HCT116 (cell line): ENCODE measurements around the gene TNS3. TPM values are rescaled to one million over a fixed set of nuclear protein-coding genes. Genes with fewer than 3 reads are reported as not detected.

Experiments used
- ATAC-seq: fragments of 200-7000 bp; cut with Tn5 transposase; 2 replicates; pipeline ENCODE4 v1.9.1; 2020; ENCODE audit warnings: mild to moderate bottlenecking, moderate library complexity
- BruUV-seq: library from RNA; stranded (reverse); fragments of 400-500 nt; replicated peaks from 2 replicates; lab custom pipeline; 2021; lab: Mats Ljungman, UMichigan
- CTCF ChIA-PET: fragments of 300-600 bp; sonication (Branson Sonifier 250); formaldehyde crosslinking; loops from one replicate; lab custom pipeline; 2021; ENCODE audit warnings: antibody characterized with exemption; lab: Charles Lee
- POLR2A ChIA-PET: fragments of 300-600, 350-600 bp; sonication (Branson Sonifier 250); formaldehyde crosslinking; loops from one replicate; lab custom pipeline; 2021; ENCODE audit warnings: antibody characterized with exemption; lab: Charles Lee
- RAD21 ChIA-PET, 2 experiments: fragments of 300-600 bp; sonication (Branson Sonifier 250); formaldehyde crosslinking; loops; one replicate each; lab custom pipeline; 2023; ENCODE audit warnings: low total read pairs in 2 of 2; ENCODE audit not compliant: uncharacterized antibody in 2 of 2, unreplicated experiment in 2 of 2, low non-redundant PET in 1 of 2; lab: Charles Lee
- DNase-seq: peaks from one replicate; pipeline ENCODE4 v3.0.0-alpha.2; 2010; ENCODE audit warnings: low read depth, low spot score
- H2AFZ ChIP-seq: fragments of 200-600 bp; shearing (Covaris generic), sonication (generic); 2 replicates; pipeline ENCODE4 v1.6.1; 2017; ENCODE audit warnings: low read depth, mixed run types, mixed read lengths, antibody characterized with exemption, low read length; ENCODE audit not compliant: poor library complexity, severe bottlenecking
- H3K27ac ChIP-seq: 2 replicates; pipeline ENCODE4 v1.5.1; 2012; ENCODE audit warnings: low read depth, low read length
- H3K27me3 ChIP-seq: fragments of 200-600 bp; sonication (generic); 2 replicates; pipeline ENCODE4 v1.6.1; 2016; ENCODE audit warnings: mixed run types, low read length, mixed read lengths; ENCODE audit not compliant: insufficient read depth
- H3K36me3 ChIP-seq, 2 experiments: fragments of 200-500 bp in 1 of 2; fragments of 200-600 bp in 1 of 2; sonication (Bioruptor generic) in 1 of 2; sonication (generic) in 1 of 2; 2 replicates each; pipeline versions ENCODE4 v1.5.1 to v1.6.1; 2014 to 2016; ENCODE audit warnings: low read length in 2 of 2, inconsistent platforms in 1 of 2, mixed read lengths in 1 of 2, mixed run types in 1 of 2; ENCODE audit not compliant: insufficient read depth in 2 of 2, control insufficient read depth in 1 of 2
- H3K4me1 ChIP-seq, 2 experiments: fragments of 200-600 bp in 1 of 2; sonication (generic) in 1 of 2; 2 replicates each; pipeline versions ENCODE4 v1.5.1 to v1.6.1; 2012 to 2017; ENCODE audit warnings: low read length in 2 of 2, inconsistent platforms in 1 of 2, mild to moderate bottlenecking in 1 of 2, mixed read lengths in 1 of 2, mixed run types in 1 of 2, moderate library complexity in 1 of 2; ENCODE audit not compliant: insufficient read depth in 2 of 2, control insufficient read depth in 1 of 2
- H3K4me2 ChIP-seq: fragments of 200-600 bp; sonication (generic); 2 replicates; pipeline ENCODE4 v1.6.1; 2017; ENCODE audit warnings: mixed run types, low read length, mixed read lengths
- H3K4me3 ChIP-seq, 2 experiments: fragments of 200-600 bp in 1 of 2; sonication (generic) in 1 of 2; replicated peaks in 1 of 2; 2 replicates each; pipeline ENCODE4 v1.5.1; 2011 to 2016; ENCODE audit warnings: low read length in 2 of 2, control low read depth in 1 of 2, low read depth in 1 of 2, mild to moderate bottlenecking in 1 of 2, mixed read lengths in 1 of 2, mixed run types in 1 of 2
- H3K79me2 ChIP-seq: fragments of 200-600 bp; sonication (generic); 2 replicates; pipeline ENCODE4 v1.6.1; 2017; ENCODE audit warnings: mild to moderate bottlenecking, mixed run types, low read length, moderate library complexity, mixed read lengths; ENCODE audit not compliant: insufficient read depth
- H3K9ac ChIP-seq: fragments of 200-600 bp; sonication (generic); 2 replicates; pipeline ENCODE4 v1.6.1; 2016; ENCODE audit warnings: low read length, mixed read lengths
- H3K9me2 ChIP-seq: fragments of 200-600 bp; sonication (generic), shearing (Covaris generic); 2 replicates; pipeline ENCODE4 v1.6.1; 2017; ENCODE audit warnings: mixed run types, mild to moderate bottlenecking, moderate library complexity; ENCODE audit not compliant: insufficient read depth
- H3K9me3 ChIP-seq, 2 experiments: fragments of 200-500 bp in 1 of 2; fragments of 200-600 bp in 1 of 2; sonication (Bioruptor generic) in 1 of 2; sonication (generic) in 1 of 2; 2 replicates each; pipeline ENCODE4 v1.6.1; 2014 to 2017; ENCODE audit warnings: low read length in 2 of 2, mixed read lengths in 2 of 2, inconsistent platforms in 1 of 2, low read depth in 1 of 2, mild to moderate bottlenecking in 1 of 2, mixed run types in 1 of 2, moderate library complexity in 1 of 2; ENCODE audit not compliant: control insufficient read depth in 1 of 2, insufficient read depth in 1 of 2
- H4K20me1 ChIP-seq: fragments of 200-600 bp; sonication (generic), shearing (Covaris generic); 2 replicates; pipeline ENCODE4 v1.6.1; 2017; ENCODE audit warnings: mixed run types, mild to moderate bottlenecking, moderate library complexity; ENCODE audit not compliant: insufficient read depth
- CEBPB ChIP-seq: IDR thresholded peaks from 2 replicates; pipeline ENCODE4 v1.6.1; 2012; ENCODE audit warnings: low read depth
- ELF1 ChIP-seq: IDR thresholded peaks from 2 replicates; pipeline ENCODE4 v1.6.1; 2012; ENCODE audit warnings: low read depth, borderline replicate concordance
- EZH2phosphoT487 ChIP-seq: fragments of 200-600 bp; IDR thresholded peaks from 2 replicates; pipeline ENCODE4 v1.6.1; 2018; ENCODE audit warnings: antibody characterized with exemption, borderline replicate concordance
- FOSL1 ChIP-seq: IDR thresholded peaks from 2 replicates; pipeline ENCODE4 v1.6.1; 2012; ENCODE audit warnings: low read depth
- JUND ChIP-seq: IDR thresholded peaks from 2 replicates; pipeline ENCODE4 v1.6.1; 2012
- RAD21 ChIP-seq: IDR thresholded peaks from 2 replicates; pipeline ENCODE4 v1.6.1; 2012; ENCODE audit warnings: low read depth, mild to moderate bottlenecking
- YY1 ChIP-seq: IDR thresholded peaks from 2 replicates; pipeline ENCODE4 v1.6.1; 2011; ENCODE audit warnings: low read length, low read depth, moderate library complexity, mild to moderate bottlenecking; ENCODE audit not compliant: insufficient replicate concordance; ENCODE audit errors: extremely low read depth
- ZFX ChIP-seq: fragments of 450-650 bp; IDR thresholded peaks from 2 replicates; pipeline ENCODE4 v1.6.1; 2017
- intact Hi-C: fragments of 100-400 bp; cut with micrococcal nuclease; formaldehyde crosslinking; loops from 2 replicates; pipeline ENCODE4 v1.10.0; 2022
- total RNA-seq: library from RNA; stranded (reverse); gene quantifications from one replicate; pipeline ENCODE4 v1.2.1, GENCODE V29; 2021; ENCODE audit not compliant: unreplicated experiment
- TF ChIP-seq, protein P1 (sequence below), 3 experiments: fragments of 200-600 bp in 1 of 3; sonication (generic) in 1 of 3; IDR thresholded peaks in 2 of 3; conservative IDR thresholded peaks in 1 of 3; 2 replicates each; pipeline ENCODE4 v1.5.1; 2012 to 2017; ENCODE audit warnings: low read depth in 2 of 3, low read length in 2 of 3, antibody characterized with exemption in 1 of 3, borderline replicate concordance in 1 of 3, control low read depth in 1 of 3, mild to moderate bottlenecking in 1 of 3, mixed read lengths in 1 of 3, mixed run types in 1 of 3, moderate library complexity in 1 of 3; ENCODE audit not compliant: insufficient read depth in 1 of 3
- TF ChIP-seq, protein P2 (sequence below): IDR thresholded peaks from 2 replicates; pipeline ENCODE4 v1.6.1; 2011; ENCODE audit warnings: mild to moderate bottlenecking, low read length, moderate library complexity; ENCODE audit not compliant: insufficient replicate concordance; ENCODE audit errors: extremely low read depth
- TF ChIP-seq, protein P3 (sequence below): IDR thresholded peaks from 2 replicates; pipeline ENCODE4 v1.6.1; 2012

TNS3 gene
- total RNA-seq, 1 experiment from 2014 or later, result 9.1 TPM

DNA sequence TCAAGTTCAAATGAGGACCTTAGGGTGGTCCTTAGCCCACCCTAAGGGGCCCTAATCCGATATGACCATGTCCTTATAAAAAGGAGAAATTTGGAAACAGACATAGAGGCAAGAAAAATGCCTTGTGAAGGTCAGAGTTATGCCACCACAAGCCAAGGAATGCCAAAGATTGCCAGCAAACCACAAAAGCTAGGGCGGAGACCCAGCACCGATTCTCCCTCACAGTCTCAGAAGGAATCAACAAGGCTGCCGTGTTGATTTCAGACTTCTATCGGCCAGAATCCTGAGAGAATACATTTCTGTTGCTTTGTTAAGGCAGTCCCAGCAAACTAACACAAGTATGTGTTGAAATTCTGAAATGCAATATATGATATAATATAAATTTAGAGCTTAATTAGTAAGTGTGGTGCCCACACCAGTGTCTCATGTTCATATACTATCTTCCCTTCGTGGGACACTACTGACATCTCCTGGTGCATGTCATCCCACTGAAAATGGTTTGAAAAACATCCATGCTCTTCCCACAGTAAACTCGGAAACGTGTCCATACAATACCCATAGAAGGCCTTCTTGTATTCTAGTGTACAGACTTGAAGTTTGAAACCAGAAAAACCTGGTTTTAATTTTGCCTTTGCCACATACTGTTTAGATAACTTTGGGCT, 349.0 kb downstream of the TNS3 start:
- CTCF ChIA-PET, result interaction anchor here (0.8 kb wide), 1 partner anchor 1310 kb away, joined by 4 read pairs; no protein-coding TSS in a partner anchor
- ATAC-seq (peak; percentile 23; the same call in 1 of the 2 replicates), DNase-seq (no peak)
- Histone ChIP-seq H3K4me2 (peak overlapping the region; percentile 8; the same call in 1 of the 2 replicates), H3K9ac (no peak overlapping the region), H3K4me3 (no peak overlapping the region), H2AFZ (peak overlapping the region; percentile 63), H3K4me1 (peaks cover 11 to 17% of the 10 kb centered on the region in 2 experiments), H4K20me1 (no peaks in the 10 kb centered on the region), H3K27ac (no peak overlapping the region), H3K36me3 (no peaks in the 10 kb centered on the region), H3K9me3 (no peaks in the 10 kb centered on the region; a peak in 1 of 4 replicates), H3K27me3 (no peaks in the 10 kb centered on the region), H3K9me2 (no peaks in the 10 kb centered on the region), H3K79me2 (no peaks in the 10 kb centered on the region)
- RAD21 ChIA-PET, result no interaction called here
- intact Hi-C loops, result no loop called here
- BruUV-seq, result no TSS peak
- no peak for TF ChIP-seq ZFX
- TF ChIP-seq CEBPB, result no peak
- peak; percentile 52 for TF ChIP-seq RAD21
- TF ChIP-seq, protein P1, sequence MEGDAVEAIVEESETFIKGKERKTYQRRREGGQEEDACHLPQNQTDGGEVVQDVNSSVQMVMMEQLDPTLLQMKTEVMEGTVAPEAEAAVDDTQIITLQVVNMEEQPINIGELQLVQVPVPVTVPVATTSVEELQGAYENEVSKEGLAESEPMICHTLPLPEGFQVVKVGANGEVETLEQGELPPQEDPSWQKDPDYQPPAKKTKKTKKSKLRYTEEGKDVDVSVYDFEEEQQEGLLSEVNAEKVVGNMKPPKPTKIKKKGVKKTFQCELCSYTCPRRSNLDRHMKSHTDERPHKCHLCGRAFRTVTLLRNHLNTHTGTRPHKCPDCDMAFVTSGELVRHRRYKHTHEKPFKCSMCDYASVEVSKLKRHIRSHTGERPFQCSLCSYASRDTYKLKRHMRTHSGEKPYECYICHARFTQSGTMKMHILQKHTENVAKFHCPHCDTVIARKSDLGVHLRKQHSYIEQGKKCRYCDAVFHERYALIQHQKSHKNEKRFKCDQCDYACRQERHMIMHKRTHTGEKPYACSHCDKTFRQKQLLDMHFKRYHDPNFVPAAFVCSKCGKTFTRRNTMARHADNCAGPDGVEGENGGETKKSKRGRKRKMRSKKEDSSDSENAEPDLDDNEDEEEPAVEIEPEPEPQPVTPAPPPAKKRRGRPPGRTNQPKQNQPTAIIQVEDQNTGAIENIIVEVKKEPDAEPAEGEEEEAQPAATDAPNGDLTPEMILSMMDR (IDR thresholded peaks at IDR 0.05 in 2 of 3, conservative IDR thresholded peaks at IDR 0.05 in 1 of 3; ENCODE audit: borderline replicate concordance in 1 of 3, insufficient read depth in 1 of 3, low read depth in 2 of 3, low read length in 2 of 3), result peak in 2 of 3 experiments; percentile 12 to 35; a peak in 2 of 6 replicates
- POLR2A ChIA-PET, result no interaction called here

DNA sequence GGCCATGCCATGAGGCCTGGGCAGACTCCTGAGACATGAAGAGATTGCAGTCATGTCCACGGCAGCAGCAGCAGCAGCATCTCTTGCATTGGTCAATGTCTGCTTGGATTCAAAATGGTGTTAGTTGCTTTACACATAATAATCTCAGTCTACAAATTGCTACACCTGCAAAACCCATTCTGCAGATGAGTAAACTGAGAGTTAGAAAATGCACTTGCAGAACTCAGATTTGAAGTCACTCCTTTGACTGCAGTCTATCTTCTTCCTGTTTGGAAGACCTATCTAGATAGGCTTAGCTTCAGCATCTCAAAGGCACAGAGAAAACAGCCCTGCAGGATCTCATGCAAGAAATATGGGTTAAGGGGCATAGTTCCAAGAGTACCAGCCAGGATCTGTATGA, 350.3 kb downstream of the TNS3 start:
- no peak for DNase-seq

More for the DNA sequence above, 350.3 kb downstream of the TNS3 start:
- Histone ChIP-seq H2AFZ (no peak overlapping the region), H3K79me2 (no peaks in the 10 kb centered on the region), H3K9ac (no peak overlapping the region), H3K9me3 (no peaks in the 10 kb centered on the region; a peak in 1 of 4 replicates), H3K36me3 (no peaks in the 10 kb centered on the region), H3K4me3 (no peak overlapping the region)
- CTCF ChIA-PET, result no interaction called here
- RAD21 ChIA-PET, result no interaction called here
- no peak for ATAC-seq
- BruUV-seq, result no TSS peak
- no peak for TF ChIP-seq CEBPB
- TF ChIP-seq JUND, result no peak
- no peak for TF ChIP-seq ELF1
- TF ChIP-seq, protein P1 (IDR thresholded peaks at IDR 0.05 in 2 of 3, conservative IDR thresholded peaks at IDR 0.05 in 1 of 3; ENCODE audit: borderline replicate concordance in 1 of 3, insufficient read depth in 1 of 3, low read depth in 2 of 3, low read length in 2 of 3), result no peak
- no peak for TF ChIP-seq EZH2phosphoT487
- no peak for TF ChIP-seq FOSL1
- TF ChIP-seq YY1, result no peak
- TF ChIP-seq, protein P2, sequence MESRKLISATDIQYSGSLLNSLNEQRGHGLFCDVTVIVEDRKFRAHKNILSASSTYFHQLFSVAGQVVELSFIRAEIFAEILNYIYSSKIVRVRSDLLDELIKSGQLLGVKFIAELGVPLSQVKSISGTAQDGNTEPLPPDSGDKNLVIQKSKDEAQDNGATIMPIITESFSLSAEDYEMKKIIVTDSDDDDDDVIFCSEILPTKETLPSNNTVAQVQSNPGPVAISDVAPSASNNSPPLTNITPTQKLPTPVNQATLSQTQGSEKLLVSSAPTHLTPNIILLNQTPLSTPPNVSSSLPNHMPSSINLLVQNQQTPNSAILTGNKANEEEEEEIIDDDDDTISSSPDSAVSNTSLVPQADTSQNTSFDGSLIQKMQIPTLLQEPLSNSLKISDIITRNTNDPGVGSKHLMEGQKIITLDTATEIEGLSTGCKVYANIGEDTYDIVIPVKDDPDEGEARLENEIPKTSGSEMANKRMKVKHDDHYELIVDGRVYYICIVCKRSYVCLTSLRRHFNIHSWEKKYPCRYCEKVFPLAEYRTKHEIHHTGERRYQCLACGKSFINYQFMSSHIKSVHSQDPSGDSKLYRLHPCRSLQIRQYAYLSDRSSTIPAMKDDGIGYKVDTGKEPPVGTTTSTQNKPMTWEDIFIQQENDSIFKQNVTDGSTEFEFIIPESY, result no peak
- TF ChIP-seq, protein P3, sequence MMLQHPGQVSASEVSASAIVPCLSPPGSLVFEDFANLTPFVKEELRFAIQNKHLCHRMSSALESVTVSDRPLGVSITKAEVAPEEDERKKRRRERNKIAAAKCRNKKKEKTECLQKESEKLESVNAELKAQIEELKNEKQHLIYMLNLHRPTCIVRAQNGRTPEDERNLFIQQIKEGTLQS, result no peak
- no peak for TF ChIP-seq ZFX
- TF ChIP-seq, all 23 proteins: peak for 0
- no peaks in the 10 kb centered on the region for H3K27me3 ChIP-seq
- H3K4me1 ChIP-seq, result peaks cover 20 to 28% of the 10 kb centered on the region in 2 experiments
- no peak overlapping the region for H3K27ac ChIP-seq
- POLR2A ChIA-PET, result no interaction called here
- no peaks in the 10 kb centered on the region for H3K9me2 ChIP-seq
- intact Hi-C loops, result no loop called here
- no peaks in the 10 kb centered on the region for H4K20me1 ChIP-seq
- H3K4me2 ChIP-seq, result no peak overlapping the region
